HCT116 (cell line): ENCODE data around the gene GALNT17. TPM values are rescaled to one million over a fixed set of nuclear protein-coding genes. Genes with fewer than 3 reads are reported as not detected.

Source experiments
- ATAC-seq: fragments of 200-7000 bp; cut with Tn5 transposase; 2 replicates; pipeline ENCODE4 v1.9.1; 2020; ENCODE audit warnings: mild to moderate bottlenecking, moderate library complexity
- BruUV-seq: library from RNA; stranded (reverse); fragments of 400-500 nt; replicated peaks from 2 replicates; lab custom pipeline; 2021; lab: Mats Ljungman, UMichigan
- CTCF ChIA-PET: fragments of 300-600 bp; sonication (Branson Sonifier 250); formaldehyde crosslinking; loops from one replicate; lab custom pipeline; 2021; ENCODE audit warnings: antibody characterized with exemption; lab: Charles Lee
- POLR2A ChIA-PET: fragments of 300-600, 350-600 bp; sonication (Branson Sonifier 250); formaldehyde crosslinking; loops from one replicate; lab custom pipeline; 2021; ENCODE audit warnings: antibody characterized with exemption; lab: Charles Lee
- RAD21 ChIA-PET, 2 experiments: fragments of 300-600 bp; sonication (Branson Sonifier 250); formaldehyde crosslinking; loops; one replicate each; lab custom pipeline; 2023; ENCODE audit warnings: low total read pairs in 2 of 2; ENCODE audit not compliant: uncharacterized antibody in 2 of 2, unreplicated experiment in 2 of 2, low non-redundant PET in 1 of 2; lab: Charles Lee
- DNase-seq: peaks from one replicate; pipeline ENCODE4 v3.0.0-alpha.2; 2010; ENCODE audit warnings: low read depth, low spot score
- H2AFZ ChIP-seq: fragments of 200-600 bp; shearing (Covaris generic), sonication (generic); 2 replicates; pipeline ENCODE4 v1.6.1; 2017; ENCODE audit warnings: low read depth, mixed run types, mixed read lengths, antibody characterized with exemption, low read length; ENCODE audit not compliant: poor library complexity, severe bottlenecking
- H3K27ac ChIP-seq: 2 replicates; pipeline ENCODE4 v1.5.1; 2012; ENCODE audit warnings: low read depth, low read length
- H3K27me3 ChIP-seq: fragments of 200-600 bp; sonication (generic); 2 replicates; pipeline ENCODE4 v1.6.1; 2016; ENCODE audit warnings: mixed run types, low read length, mixed read lengths; ENCODE audit not compliant: insufficient read depth
- H3K36me3 ChIP-seq, 2 experiments: fragments of 200-500 bp in 1 of 2; fragments of 200-600 bp in 1 of 2; sonication (Bioruptor generic) in 1 of 2; sonication (generic) in 1 of 2; 2 replicates each; pipeline versions ENCODE4 v1.5.1 to v1.6.1; 2014 to 2016; ENCODE audit warnings: low read length in 2 of 2, inconsistent platforms in 1 of 2, mixed read lengths in 1 of 2, mixed run types in 1 of 2; ENCODE audit not compliant: insufficient read depth in 2 of 2, control insufficient read depth in 1 of 2
- H3K4me1 ChIP-seq, 2 experiments: fragments of 200-600 bp in 1 of 2; sonication (generic) in 1 of 2; 2 replicates each; pipeline versions ENCODE4 v1.5.1 to v1.6.1; 2012 to 2017; ENCODE audit warnings: low read length in 2 of 2, inconsistent platforms in 1 of 2, mild to moderate bottlenecking in 1 of 2, mixed read lengths in 1 of 2, mixed run types in 1 of 2, moderate library complexity in 1 of 2; ENCODE audit not compliant: insufficient read depth in 2 of 2, control insufficient read depth in 1 of 2
- H3K4me2 ChIP-seq: fragments of 200-600 bp; sonication (generic); 2 replicates; pipeline ENCODE4 v1.6.1; 2017; ENCODE audit warnings: mixed run types, low read length, mixed read lengths
- H3K4me3 ChIP-seq, 2 experiments: fragments of 200-600 bp in 1 of 2; sonication (generic) in 1 of 2; replicated peaks in 1 of 2; 2 replicates each; pipeline ENCODE4 v1.5.1; 2011 to 2016; ENCODE audit warnings: low read length in 2 of 2, control low read depth in 1 of 2, low read depth in 1 of 2, mild to moderate bottlenecking in 1 of 2, mixed read lengths in 1 of 2, mixed run types in 1 of 2
- H3K79me2 ChIP-seq: fragments of 200-600 bp; sonication (generic); 2 replicates; pipeline ENCODE4 v1.6.1; 2017; ENCODE audit warnings: mild to moderate bottlenecking, mixed run types, low read length, moderate library complexity, mixed read lengths; ENCODE audit not compliant: insufficient read depth
- H3K9ac ChIP-seq: fragments of 200-600 bp; sonication (generic); 2 replicates; pipeline ENCODE4 v1.6.1; 2016; ENCODE audit warnings: low read length, mixed read lengths
- H3K9me2 ChIP-seq: fragments of 200-600 bp; sonication (generic), shearing (Covaris generic); 2 replicates; pipeline ENCODE4 v1.6.1; 2017; ENCODE audit warnings: mixed run types, mild to moderate bottlenecking, moderate library complexity; ENCODE audit not compliant: insufficient read depth
- H3K9me3 ChIP-seq, 2 experiments: fragments of 200-500 bp in 1 of 2; fragments of 200-600 bp in 1 of 2; sonication (Bioruptor generic) in 1 of 2; sonication (generic) in 1 of 2; 2 replicates each; pipeline ENCODE4 v1.6.1; 2014 to 2017; ENCODE audit warnings: low read length in 2 of 2, mixed read lengths in 2 of 2, inconsistent platforms in 1 of 2, low read depth in 1 of 2, mild to moderate bottlenecking in 1 of 2, mixed run types in 1 of 2, moderate library complexity in 1 of 2; ENCODE audit not compliant: control insufficient read depth in 1 of 2, insufficient read depth in 1 of 2
- H4K20me1 ChIP-seq: fragments of 200-600 bp; sonication (generic), shearing (Covaris generic); 2 replicates; pipeline ENCODE4 v1.6.1; 2017; ENCODE audit warnings: mixed run types, mild to moderate bottlenecking, moderate library complexity; ENCODE audit not compliant: insufficient read depth
- ATF3 ChIP-seq: IDR thresholded peaks from 2 replicates; pipeline ENCODE4 v1.6.1; 2012
- CEBPB ChIP-seq: IDR thresholded peaks from 2 replicates; pipeline ENCODE4 v1.6.1; 2012; ENCODE audit warnings: low read depth
- FOSL1 ChIP-seq: IDR thresholded peaks from 2 replicates; pipeline ENCODE4 v1.6.1; 2012; ENCODE audit warnings: low read depth
- POLR2A ChIP-seq: IDR thresholded peaks from 2 replicates; pipeline ENCODE4 v1.7.0; 2011; ENCODE audit warnings: borderline replicate concordance; ENCODE audit not compliant: insufficient read depth, insufficient read length; ENCODE audit errors: extremely low read depth
- RAD21 ChIP-seq: IDR thresholded peaks from 2 replicates; pipeline ENCODE4 v1.6.1; 2012; ENCODE audit warnings: low read depth, mild to moderate bottlenecking
- SRF ChIP-seq: IDR thresholded peaks from 2 replicates; pipeline ENCODE4 v1.6.1; 2012; ENCODE audit warnings: low read depth
- TCF7L2 ChIP-seq: IDR thresholded peaks from 2 replicates; pipeline ENCODE4 v1.7.0; 2011; ENCODE audit warnings: borderline replicate concordance, inconsistent platforms; ENCODE audit not compliant: insufficient read depth, insufficient read length; ENCODE audit errors: extremely low read depth
- YY1 ChIP-seq: IDR thresholded peaks from 2 replicates; pipeline ENCODE4 v1.6.1; 2011; ENCODE audit warnings: low read length, low read depth, moderate library complexity, mild to moderate bottlenecking; ENCODE audit not compliant: insufficient replicate concordance; ENCODE audit errors: extremely low read depth
- ZBTB33 ChIP-seq: IDR thresholded peaks from 2 replicates; pipeline ENCODE4 v1.6.1; 2011; ENCODE audit warnings: mild to moderate bottlenecking, low read length, moderate library complexity; ENCODE audit not compliant: insufficient replicate concordance; ENCODE audit errors: extremely low read depth
- ZFX ChIP-seq: fragments of 450-650 bp; IDR thresholded peaks from 2 replicates; pipeline ENCODE4 v1.6.1; 2017
- intact Hi-C: fragments of 100-400 bp; cut with micrococcal nuclease; formaldehyde crosslinking; loops from 2 replicates; pipeline ENCODE4 v1.10.0; 2022
- total RNA-seq: library from RNA; stranded (reverse); gene quantifications from one replicate; pipeline ENCODE4 v1.2.1, GENCODE V29; 2021; ENCODE audit not compliant: unreplicated experiment

The GALNT17 gene
- total RNA-seq, 1 experiment from 2014 or later = not detected

GRCh38 chr7:71140264-71140663 lies 8.3 kb downstream of the GALNT17 start:
- H3K9ac ChIP-seq = no peak overlapping the region
- H4K20me1 ChIP-seq = no peaks in the 10 kb centered on the region
- ATAC-seq (no peak), DNase-seq (no peak)
- H3K9me3 ChIP-seq = peaks cover 0 to 4% of the 10 kb centered on the region in 2 experiments; a peak in 2 of 4 replicates
- H3K4me2 ChIP-seq = no peak overlapping the region
- ChIA-PET CTCF (no interaction called here), RAD21 (no interaction called here), POLR2A (no interaction called here)
- H3K9me2 ChIP-seq = no peaks in the 10 kb centered on the region
- BruUV-seq = no TSS peak
- H2AFZ ChIP-seq = no peak overlapping the region
- H3K27ac ChIP-seq = no peak overlapping the region
- no peak overlapping the region for H3K4me3 ChIP-seq
- H3K27me3 ChIP-seq = no peaks in the 10 kb centered on the region
- intact Hi-C loops = no loop called here
- no peak for TF ChIP-seq ZFX
- TF ChIP-seq RAD21 = no peak
- TF ChIP-seq YY1 = no peak
- no peak for TF ChIP-seq FOSL1
- no peak for TF ChIP-seq CEBPB
- no peak for TF ChIP-seq ZBTB33
- no peak for TF ChIP-seq SRF
- no peak for TF ChIP-seq TCF7L2
- no peak for TF ChIP-seq POLR2A
- no peak for TF ChIP-seq ATF3
- H3K4me1 ChIP-seq = no peaks in the 10 kb centered on the region
- no peaks in the 10 kb centered on the region for H3K36me3 ChIP-seq
- no peaks in the 10 kb centered on the region for H3K79me2 ChIP-seq
